ENCODE results near the gene FOXD4L1. TPM values are rescaled to one million over a fixed set of nuclear protein-coding genes. Genes with fewer than 3 reads are reported as not detected.
A peak's percentile ranks its signal among the peaks of the same experiment; 100 is the strongest.
"Not testable (repeated sequence)": the region's sequence is repeated elsewhere in the genome, so short reads cannot be mapped to it uniquely, and the experiment has no call there.

Gene FOXD4L1
- total RNA-seq, 1 donor from 2014 or later = not detected

DNA sequence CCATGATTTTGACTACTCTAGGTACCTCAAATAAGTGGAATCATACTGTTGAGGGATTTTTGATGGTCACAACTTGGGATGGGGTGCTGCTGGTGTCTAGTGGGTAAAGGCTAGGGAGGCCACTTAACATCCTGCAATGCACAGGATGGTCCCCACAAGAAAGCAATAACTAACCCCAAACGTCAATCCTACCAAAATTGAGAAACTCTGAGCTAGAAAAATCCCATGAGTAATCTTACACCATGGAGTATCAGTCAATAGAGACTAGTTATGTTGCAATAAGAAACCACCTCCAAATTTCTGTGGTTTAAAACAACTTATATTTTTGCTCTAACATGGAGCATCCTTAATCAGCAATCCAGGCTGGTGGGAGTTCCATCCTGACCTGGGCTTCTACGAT, 18.6 kb downstream of the FOXD4L1 start:
- DNase-seq; intact Hi-C loops (cut with DNase I); ATAC-seq (ENCODE audit: poor library complexity): not testable (repeated sequence)

DNA sequence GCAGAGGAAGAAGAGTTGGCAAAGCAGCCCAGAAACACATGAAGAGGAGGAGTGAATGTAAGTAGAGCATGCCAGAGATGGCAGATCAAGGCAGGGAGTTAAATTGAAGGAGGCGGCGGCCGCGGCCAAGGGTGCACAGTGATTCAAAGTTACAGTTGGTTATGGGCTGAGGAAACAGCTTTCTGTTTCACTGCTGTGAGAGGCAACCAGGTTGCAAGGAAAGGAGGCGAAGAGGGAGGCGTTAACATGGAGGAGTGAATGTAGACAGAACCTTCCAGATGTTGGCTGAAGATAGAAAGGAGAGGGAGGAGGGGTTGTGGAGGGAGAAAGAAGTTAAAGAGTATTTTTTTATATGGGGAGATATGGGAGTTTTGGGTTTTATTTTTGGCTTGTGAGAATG, 22.4 kb downstream of the FOXD4L1 start:
- DNase-seq; intact Hi-C loops (cut with DNase I); ATAC-seq (ENCODE audit: poor library complexity): not testable (repeated sequence)

DNA sequence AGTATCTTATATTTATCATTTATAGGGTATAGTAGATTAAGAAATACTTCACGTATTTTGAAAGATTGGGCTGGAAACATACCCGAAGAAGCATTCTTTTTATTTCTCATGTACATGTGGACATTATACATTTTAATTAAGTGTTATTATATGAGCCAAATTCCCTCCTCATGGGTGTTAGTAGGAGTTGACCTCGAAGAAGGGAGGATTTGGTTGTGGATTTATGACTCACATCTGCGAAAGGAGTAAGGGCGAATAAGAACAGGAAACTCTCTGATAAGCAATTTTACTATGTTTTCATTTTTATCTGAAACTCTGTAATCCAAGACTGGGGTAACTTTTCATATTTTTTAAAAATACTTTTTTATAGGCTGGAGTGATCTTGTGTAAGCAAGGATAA, 23.0 kb downstream of the FOXD4L1 start:
- intact Hi-C loops (cut with DNase I); ATAC-seq (ENCODE audit: poor library complexity); DNase-seq: not testable (repeated sequence)

DNA sequence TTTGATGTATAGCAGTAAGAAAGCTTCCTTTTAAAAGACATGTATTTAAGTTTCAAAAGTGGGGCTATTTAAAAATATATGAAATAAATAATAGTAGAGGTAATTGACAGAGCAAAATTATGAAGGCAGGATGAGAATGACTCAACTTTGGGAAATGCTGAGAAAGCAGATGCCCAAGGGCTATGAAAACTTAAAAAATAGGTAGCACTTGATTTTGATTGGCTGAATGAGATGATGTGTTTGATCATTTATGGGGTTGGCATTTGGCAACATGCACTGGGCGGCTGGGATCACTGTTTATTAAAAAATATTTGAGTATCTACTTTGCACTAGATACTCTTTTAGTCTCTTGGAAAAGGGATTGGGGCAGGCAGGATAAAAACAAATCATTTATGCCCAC, 26.5 kb downstream of the FOXD4L1 start:
- not testable (repeated sequence) for DNase-seq

DNA sequence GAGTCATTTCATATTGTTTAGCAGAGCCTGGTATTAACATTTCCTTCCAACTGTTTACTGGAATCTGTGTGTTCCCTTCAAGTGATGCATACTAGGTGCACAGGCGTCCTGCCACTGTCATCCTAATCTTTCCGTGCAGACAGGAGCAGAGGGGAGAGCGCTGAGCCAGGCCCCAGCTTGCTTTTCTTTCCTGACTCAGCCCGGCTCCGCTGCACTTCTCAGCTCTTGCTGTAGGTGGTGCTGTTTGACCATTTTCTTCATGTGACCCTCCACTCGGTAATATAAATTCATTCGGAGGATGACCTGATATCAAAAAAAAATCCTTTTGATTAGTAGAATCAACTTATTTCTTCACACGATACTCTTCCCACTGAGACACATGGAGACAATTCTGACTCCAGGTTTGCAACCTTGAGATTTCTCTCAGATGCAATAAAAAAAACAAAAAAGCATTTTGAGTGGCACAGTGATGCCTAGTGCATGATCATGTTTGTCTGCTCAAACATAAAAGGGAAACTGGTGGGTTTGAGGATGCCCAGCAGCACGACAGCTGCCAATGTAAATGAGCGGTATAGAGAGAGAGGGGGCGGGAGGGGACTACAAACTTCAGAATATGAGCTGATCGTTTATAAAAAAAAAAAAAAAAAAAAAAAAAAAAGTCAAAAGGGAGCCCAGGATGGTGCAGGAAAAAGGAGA, 29.0 kb downstream of the FOXD4L1 start:
- intact Hi-C loops (cut with DNase I); DNase-seq: not testable (repeated sequence)
- ATAC-seq (ENCODE audit: poor library complexity) = peak; percentile 96

More for the DNA sequence above, 26.5 kb downstream of the FOXD4L1 start:
- intact Hi-C loops (cut with DNase I); ATAC-seq (ENCODE audit: poor library complexity): not testable (repeated sequence)

DNA sequence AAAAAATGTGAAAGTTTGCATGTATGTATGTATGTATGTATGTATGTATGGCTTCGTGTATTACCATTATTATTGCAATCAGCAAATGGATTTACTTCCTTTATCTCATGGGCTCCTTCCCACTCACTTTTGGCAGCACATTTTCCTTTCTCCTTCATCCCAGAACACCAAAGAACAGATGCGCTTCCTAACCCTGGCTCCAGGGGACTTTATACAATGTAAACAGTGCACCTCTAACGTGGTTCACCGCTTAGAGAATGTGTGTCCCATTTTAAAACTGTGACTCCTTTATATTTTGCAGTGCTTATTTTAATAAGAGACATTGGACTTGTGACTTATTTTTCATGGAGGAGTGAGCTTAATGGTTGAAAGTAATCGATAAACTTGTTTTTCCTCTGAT, 29.7 kb downstream of the FOXD4L1 start:
- DNase-seq; intact Hi-C loops (cut with DNase I); ATAC-seq (ENCODE audit: poor library complexity): not testable (repeated sequence)

DNA sequence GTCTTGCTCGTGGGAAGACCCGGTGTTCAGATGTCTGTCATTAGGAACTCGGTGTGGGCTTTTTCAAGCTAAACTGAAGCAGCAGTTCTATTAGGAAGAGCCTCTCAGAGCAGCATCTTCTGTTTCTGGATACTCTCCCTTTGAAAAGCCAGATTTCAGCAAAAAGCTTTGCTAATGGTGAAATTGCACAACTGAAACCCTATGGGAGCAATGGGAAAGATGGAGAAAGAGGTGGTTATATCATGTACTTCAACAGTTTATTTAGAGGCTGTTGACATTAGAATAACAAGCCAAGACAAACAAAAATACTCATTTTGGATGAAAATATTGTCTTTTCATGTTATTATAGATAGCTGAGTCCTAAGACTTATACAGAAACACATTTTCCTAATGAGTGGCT, 30.4 kb downstream of the FOXD4L1 start:
- peak; percentile 45 for ATAC-seq (ENCODE audit: poor library complexity)
- intact Hi-C loops (cut with DNase I) = not testable (repeated sequence)

DNA sequence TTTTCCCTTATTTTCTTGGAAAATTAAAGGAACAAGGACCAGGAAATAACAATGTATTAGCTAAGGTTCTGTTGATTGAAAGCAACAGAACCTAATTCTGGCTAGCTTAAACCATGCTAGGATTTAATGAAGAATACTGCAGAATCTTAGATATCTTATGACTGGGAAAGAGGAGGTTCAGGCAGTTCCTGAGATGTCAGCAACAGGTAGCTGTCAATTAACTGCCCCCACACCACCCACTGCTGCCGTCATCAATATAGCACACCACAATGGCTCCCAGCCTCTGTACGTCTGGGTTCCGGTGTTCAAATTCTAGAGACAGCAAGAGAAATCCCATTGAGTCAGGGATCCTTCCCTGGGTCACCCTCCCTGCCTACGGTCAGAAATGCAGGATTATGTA, 34.5 kb downstream of the FOXD4L1 start:
- ATAC-seq (ENCODE audit: poor library complexity); DNase-seq; intact Hi-C loops (cut with DNase I): not testable (repeated sequence)

More for the DNA sequence above, 30.4 kb downstream of the FOXD4L1 start:
- not testable (repeated sequence) for DNase-seq

DNA sequence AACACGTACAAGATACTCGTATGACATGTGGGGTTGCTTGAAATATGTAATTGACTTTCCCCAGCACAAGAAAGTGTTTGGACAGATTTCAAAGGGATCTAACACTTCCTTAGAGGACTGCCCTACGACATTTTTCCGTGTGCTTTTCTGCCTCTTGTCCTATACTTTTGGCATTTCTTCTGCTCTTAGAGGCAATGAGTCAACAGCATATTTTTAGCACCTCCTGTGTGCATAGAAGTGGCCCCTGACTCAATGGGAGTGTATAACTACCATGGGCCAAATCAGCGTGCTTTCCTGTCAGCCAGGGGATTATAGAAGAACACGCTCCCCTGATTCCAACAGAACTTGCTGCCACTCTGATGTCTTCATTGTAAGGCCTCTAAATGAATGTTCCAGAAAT, 38.1 kb downstream of the FOXD4L1 start:
- ATAC-seq (ENCODE audit: poor library complexity); DNase-seq; intact Hi-C loops (cut with DNase I): not testable (repeated sequence)

DNA sequence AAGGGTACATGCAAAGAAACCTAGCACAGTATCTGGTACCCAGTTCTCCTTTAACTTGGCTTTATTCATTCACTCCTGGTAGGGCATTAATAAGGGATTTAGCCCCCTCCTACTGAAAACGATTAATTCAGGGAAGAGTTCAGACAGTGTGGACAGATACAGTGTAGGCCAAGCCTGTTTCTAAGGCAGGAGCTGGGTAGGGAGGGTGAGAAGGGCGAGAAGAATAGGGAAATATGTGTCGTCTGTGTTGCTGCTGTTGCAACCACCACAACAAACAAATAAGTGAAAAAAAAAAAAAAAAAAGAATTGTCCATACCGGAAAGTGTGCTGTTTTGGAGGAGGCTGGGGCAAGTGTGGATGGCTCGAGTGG, 42.4 kb downstream of the FOXD4L1 start:
- peak; percentile 49 for ATAC-seq (ENCODE audit: poor library complexity)

DNA sequence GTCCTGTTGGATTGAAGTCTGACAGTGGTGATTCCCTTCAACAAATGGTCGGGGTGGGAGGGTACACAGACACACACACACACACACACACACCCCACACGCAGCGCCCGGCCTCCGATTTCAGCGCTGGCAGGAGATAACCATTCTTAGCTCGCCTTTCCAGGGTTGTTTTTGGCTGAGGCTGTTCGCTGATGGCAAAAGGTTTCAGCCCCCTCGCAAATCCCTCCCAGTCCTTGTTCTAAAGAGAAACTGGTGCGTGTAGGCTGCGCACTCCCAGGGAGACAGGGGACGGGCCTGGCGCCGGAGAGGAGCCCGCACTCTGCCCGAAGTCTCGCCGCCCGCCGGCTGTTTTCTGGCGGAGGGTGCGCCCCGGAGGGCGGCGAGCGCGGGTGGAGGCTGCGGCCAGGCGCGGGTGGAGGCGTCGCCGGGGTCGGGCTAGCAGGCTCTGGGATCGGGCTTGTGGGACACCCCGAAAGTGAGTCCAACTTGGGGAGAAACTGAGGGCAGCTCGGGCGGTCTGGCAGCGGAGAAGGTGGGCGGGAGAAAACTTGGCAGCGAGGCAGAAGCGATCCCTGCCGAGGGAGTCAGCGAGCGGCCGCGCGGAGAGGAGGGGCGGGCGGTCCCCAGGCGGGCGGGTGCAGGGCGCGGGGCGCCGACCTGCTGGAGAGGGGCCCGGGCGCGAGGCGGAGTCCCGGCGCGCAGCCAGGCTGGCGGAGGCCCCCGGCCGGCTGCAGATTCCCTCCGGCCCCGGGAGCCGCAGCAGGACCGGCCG, 42.9 kb downstream of the FOXD4L1 start:
- peak; percentile 70 for DNase-seq
- intact Hi-C loops (cut with DNase I) = not testable (repeated sequence)
- peak; percentile 83 for ATAC-seq (ENCODE audit: poor library complexity)

More for the DNA sequence above, 42.4 kb downstream of the FOXD4L1 start:
- intact Hi-C loops (cut with DNase I); DNase-seq: not testable (repeated sequence)

DNA sequence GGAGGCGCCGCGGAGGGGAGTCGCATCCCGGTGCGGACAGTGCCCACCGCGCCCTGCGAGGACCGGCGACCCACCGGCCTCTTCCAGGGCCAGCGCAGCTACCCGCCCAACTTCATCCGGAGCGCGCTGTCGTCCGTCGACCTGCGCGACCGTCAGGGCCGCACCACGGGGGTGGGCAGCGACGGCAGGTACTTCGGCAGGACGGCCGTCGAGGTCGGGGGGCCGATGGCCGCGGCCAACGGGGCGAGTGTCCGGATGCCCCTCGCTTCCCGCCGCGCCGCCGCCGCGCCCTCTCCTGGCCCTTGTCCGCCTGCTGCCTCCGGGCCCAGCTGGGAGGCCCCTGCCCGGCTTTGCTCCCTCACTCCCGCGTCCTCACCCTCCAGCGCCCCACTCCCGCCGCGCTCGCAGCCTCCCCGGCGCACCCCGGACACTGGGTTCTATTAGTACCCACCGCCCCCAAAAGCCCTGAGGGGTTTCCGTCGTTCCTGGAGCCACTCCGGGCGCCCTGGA, 43.6 kb downstream of the FOXD4L1 start:
- DNase-seq (peak; percentile 36), ATAC-seq (ENCODE audit: poor library complexity) (peak; percentile 78)
- intact Hi-C loops (cut with DNase I) = not testable (repeated sequence)

DNA sequence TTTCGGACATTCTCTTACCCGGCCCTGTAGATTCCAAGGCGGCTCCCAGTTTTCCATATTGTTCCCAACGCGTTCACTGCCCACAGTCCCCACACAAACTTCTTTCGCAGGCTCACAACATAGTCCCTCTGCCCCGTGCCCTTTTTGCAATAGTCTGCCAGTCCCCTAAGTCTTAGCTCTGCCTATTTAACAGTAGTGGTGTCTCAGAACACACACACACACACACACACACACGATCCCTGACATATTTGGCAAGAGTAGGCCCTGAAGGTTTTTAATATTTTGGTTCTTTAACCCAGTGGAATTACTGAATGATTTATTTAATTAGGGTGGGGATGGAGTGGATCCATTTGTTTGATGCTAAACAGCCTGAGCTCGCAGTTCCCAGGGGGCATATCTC, 44.1 kb downstream of the FOXD4L1 start:
- intact Hi-C loops (cut with DNase I); DNase-seq: not testable (repeated sequence)

More for the DNA sequence above, 44.1 kb downstream of the FOXD4L1 start:
- ATAC-seq (ENCODE audit: poor library complexity) = peak; percentile 19

Other genes with a start within 250 kb of the FOXD4L1 start
- gene PAX8, start 219.7 kb upstream of the FOXD4L1 start, total RNA-seq = 0.35 TPM
- 38.4 TPM for gene ZNG1B, start 61.0 kb upstream of the FOXD4L1 start, total RNA-seq
- 5.2 TPM for gene RABL2A, start 128.6 kb downstream of the FOXD4L1 start, total RNA-seq